Progenitor cell of endocrine pancreas (in vitro differentiated cells): ENCODE results near the gene RAB38. TPM values are rescaled to one million over a fixed set of nuclear protein-coding genes. Genes with fewer than 3 reads are reported as not detected.

ENCODE experiments used
- DNase-seq: peaks from one replicate; pipeline ENCODE4 v3.0.0; 2021; ENCODE audit warnings: low spot score; ENCODE audit not compliant: unreplicated experiment
- H3K27ac Mint-ChIP-seq: 2 replicates; pipeline ENCODE4 v1.8.0; 2021; ENCODE audit warnings: mild to moderate bottlenecking, moderate library complexity, mixed read lengths
- H3K27me3 Mint-ChIP-seq: 2 replicates; pipeline ENCODE4 v1.8.0; 2021; ENCODE audit warnings: mixed read lengths
- H3K36me3 Mint-ChIP-seq: 2 replicates; pipeline ENCODE4 v1.8.0; 2022; ENCODE audit warnings: mixed read lengths; ENCODE audit not compliant: insufficient read depth
- H3K4me1 Mint-ChIP-seq: 2 replicates; pipeline ENCODE4 v1.8.0; 2021; ENCODE audit warnings: low read depth, mixed read lengths
- H3K4me3 Mint-ChIP-seq: 2 replicates; pipeline ENCODE4 v1.8.0; 2021; ENCODE audit warnings: low read depth, mild to moderate bottlenecking, moderate library complexity, mixed read lengths
- H3K9me3 Mint-ChIP-seq: 2 replicates; pipeline ENCODE4 v1.8.0; 2021; ENCODE audit warnings: low read depth, mixed read lengths
- total RNA-seq: library from RNA; stranded (reverse); gene quantifications from 2 replicates; pipeline ENCODE4 v1.2.1, GENCODE V29; 2021
- TF ChIP-seq, protein P1 (sequence below): fragments of 200-600 bp; sonication (generic); IDR thresholded peaks from one replicate; pipeline ENCODE4 v1.5.0; 2021; ENCODE audit warnings: antibody characterized with exemption, mild to moderate bottlenecking; ENCODE audit not compliant: unreplicated experiment

Gene RAB38
- total RNA-seq, 1 donor from 2014 or later, result 15.6 TPM

DNA sequence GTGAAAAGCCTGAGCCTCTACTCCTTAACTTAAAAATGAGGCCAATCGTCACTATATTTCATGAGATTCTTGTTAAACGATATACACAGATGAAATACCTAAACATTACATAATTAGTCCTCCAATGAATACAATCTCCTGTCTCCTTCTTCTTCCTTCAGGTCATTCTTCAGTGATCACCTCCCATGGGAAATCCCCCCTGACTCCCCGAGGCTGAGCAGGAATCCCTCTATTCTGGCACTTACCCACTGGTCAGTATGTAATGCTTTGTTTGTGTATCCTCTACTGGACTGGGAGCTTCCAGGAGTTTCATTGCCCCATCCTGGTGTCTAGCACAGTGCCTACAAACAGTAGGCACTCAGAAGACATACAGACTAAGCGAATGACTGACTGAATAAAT lies 52.3 kb downstream of the RAB38 start:
- no peaks in the 10 kb centered on the region for H3K27me3 Mint-ChIP-seq
- H3K27ac Mint-ChIP-seq, result no peak overlapping the region
- H3K4me3 Mint-ChIP-seq, result no peak overlapping the region
- H3K4me1 Mint-ChIP-seq, result no peaks in the 10 kb centered on the region
- TF ChIP-seq, protein P1, sequence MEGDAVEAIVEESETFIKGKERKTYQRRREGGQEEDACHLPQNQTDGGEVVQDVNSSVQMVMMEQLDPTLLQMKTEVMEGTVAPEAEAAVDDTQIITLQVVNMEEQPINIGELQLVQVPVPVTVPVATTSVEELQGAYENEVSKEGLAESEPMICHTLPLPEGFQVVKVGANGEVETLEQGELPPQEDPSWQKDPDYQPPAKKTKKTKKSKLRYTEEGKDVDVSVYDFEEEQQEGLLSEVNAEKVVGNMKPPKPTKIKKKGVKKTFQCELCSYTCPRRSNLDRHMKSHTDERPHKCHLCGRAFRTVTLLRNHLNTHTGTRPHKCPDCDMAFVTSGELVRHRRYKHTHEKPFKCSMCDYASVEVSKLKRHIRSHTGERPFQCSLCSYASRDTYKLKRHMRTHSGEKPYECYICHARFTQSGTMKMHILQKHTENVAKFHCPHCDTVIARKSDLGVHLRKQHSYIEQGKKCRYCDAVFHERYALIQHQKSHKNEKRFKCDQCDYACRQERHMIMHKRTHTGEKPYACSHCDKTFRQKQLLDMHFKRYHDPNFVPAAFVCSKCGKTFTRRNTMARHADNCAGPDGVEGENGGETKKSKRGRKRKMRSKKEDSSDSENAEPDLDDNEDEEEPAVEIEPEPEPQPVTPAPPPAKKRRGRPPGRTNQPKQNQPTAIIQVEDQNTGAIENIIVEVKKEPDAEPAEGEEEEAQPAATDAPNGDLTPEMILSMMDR, result no peak
- H3K36me3 Mint-ChIP-seq, result peaks cover 2% of the 10 kb centered on the region
- DNase-seq, result no peak
- H3K9me3 Mint-ChIP-seq, result peaks cover 4% of the 10 kb centered on the region

DNA sequence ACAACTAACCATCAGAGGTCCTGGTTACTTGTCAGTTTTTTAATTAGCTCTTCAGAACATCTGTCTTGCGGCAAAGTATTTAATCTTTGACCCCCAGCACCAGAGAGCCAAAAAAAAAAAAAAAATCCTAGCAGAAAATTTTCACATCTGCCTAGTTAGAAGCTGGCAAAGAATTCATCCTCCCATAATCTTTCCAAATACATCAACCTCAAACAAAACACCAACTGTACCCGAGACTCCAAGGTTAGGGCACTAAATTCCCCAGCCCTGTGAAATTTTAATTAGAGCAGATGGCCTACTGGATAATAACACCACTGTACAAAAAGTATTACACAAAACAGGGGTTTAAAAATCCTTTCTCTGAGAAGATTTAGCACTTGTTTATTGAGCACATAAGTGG lies 55.7 kb downstream of the RAB38 start:
- no peak for DNase-seq
- Mint-ChIP-seq H3K9me3 (no peaks in the 10 kb centered on the region), H3K4me3 (no peak overlapping the region), H3K27ac (no peak overlapping the region), H3K27me3 (no peaks in the 10 kb centered on the region), H3K4me1 (peaks cover 10% of the 10 kb centered on the region), H3K36me3 (no peaks in the 10 kb centered on the region)
- TF ChIP-seq, protein P1, result no peak

DNA sequence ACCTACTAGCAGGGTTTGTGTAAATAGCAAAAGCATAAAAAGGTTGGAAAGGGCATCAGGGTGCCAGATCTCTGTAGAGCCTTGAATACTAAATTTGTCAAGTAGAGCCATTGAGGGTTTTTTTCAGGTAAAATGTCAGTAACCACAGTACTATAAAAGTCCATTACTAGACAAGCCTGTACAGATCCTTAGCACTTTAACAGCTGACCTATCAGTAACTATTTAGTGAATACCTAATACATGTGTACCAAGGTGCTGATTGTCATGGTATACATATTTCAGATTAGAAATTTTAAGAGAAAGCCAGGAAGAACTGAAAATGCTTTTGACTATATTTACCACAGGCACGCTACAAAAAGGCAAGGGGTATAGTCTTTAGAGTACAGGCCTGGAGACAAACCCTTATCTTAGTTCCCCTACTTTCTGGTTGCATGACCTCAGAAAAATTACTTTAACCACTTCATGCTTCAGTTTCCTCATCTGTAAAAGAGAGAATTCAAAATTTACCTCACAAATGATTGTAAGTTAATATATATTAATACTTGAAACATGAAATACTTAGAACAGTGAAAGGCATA lies 57.9 kb downstream of the RAB38 start:
- Mint-ChIP-seq H3K36me3 (no peaks in the 10 kb centered on the region), H3K27ac (no peak overlapping the region), H3K4me3 (no peak overlapping the region), H3K9me3 (no peaks in the 10 kb centered on the region), H3K4me1 (peaks cover 10% of the 10 kb centered on the region), H3K27me3 (no peaks in the 10 kb centered on the region)
- TF ChIP-seq, protein P1, result no peak
- DNase-seq, result no peak

DNA sequence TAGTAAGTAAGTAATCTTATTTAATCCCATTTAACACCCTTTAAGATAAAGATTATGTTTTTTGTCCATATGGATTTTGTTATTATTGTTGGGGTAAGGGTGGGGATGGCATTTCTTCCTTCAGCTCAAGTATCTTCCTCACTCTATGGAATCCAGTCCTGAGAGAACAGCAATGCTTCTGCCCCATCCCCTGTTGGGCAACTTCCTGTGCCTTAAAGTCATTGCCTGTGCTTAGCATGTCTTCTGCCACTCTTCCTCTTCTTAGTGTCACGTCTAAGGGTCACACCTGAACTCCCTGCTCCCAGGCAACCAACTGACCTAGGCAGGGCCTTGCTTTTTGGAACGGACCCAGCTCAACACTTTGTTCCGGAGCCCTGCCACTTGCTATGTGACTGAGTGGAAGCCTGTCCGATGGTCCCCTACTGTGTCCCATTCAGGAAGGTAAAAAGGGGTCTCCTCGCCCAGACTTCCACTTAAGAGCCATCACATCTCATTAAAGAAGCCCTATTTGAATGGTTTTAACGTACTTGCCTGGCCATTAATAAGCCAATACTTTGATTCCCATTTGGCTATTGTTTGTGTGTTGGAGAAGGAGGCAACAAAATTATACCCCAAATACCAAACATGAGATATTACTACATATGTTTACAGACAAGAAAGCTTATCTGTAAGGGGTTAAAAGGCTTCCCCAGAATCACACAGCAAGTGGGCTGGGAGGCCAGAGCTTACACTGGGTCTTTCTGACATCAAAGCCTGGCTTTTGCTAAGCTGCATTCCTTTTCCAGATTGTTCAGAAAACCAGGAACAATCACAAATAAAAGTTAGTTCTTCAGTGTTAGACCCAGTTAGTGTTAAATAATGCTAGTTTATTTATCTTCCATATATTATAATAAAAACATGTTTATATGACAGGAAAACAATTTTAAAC lies 59.2 kb downstream of the RAB38 start:
- TF ChIP-seq, protein P1, result no peak
- peaks cover 10% of the 10 kb centered on the region for H3K4me1 Mint-ChIP-seq
- H3K27ac Mint-ChIP-seq, result no peak overlapping the region
- peaks cover 1% of the 10 kb centered on the region for H3K36me3 Mint-ChIP-seq
- H3K4me3 Mint-ChIP-seq, result no peak overlapping the region
- H3K27me3 Mint-ChIP-seq, result no peaks in the 10 kb centered on the region
- no peaks in the 10 kb centered on the region for H3K9me3 Mint-ChIP-seq
- no peak for DNase-seq

DNA sequence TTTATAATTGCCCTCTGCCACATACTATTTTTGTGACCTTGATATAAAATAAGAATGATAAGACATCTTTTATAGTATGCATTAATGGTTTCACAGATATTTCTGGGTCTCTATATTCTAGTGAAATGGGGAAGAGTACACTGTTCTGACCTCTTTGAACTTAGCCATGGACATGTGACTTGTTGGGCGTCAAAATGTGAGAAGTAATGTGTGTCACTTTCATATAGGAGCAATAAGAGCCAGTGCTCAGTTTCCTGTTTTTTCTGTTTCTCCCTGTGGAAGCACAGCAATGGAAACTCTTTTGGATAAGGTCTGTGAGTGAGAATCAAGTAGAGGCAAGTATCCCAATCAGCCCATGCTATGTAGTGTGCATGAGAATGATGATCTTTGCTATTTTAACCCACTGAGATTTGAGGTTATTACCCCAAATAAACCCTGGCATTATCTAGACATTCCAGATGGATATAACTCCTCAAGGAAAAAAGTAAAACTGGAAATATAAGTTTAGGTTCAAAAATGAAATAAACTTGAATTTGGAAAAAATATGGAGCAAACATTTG lies 60.7 kb downstream of the RAB38 start:
- Mint-ChIP-seq H3K4me3 (no peak overlapping the region), H3K27me3 (no peaks in the 10 kb centered on the region), H3K27ac (no peak overlapping the region), H3K36me3 (peaks cover 10% of the 10 kb centered on the region), H3K9me3 (peaks cover 2% of the 10 kb centered on the region), H3K4me1 (peaks cover 10% of the 10 kb centered on the region)
- no peak for DNase-seq
- TF ChIP-seq, protein P1, result no peak
